Stimulated activated CD8-positive, alpha-beta memory T cell treated with anti-CD3 and anti-CD28 coated beads, Interleukin-4, amount 100 ng/mL, for 1 hour (primary cell): Measurements from ENCODE around the gene CNTNAP2.
"Not testable (repeated sequence)": the region's sequence is repeated elsewhere in the genome, so short reads cannot be mapped to it uniquely, and the experiment has no call there.

Experiments
- DNase-seq, 2 donors: peaks; one replicate each; pipeline ENCODE4 v3.0.0-alpha.2; 2020; ENCODE audit warnings: low read depth in 2 of 2, low spot score in 1 of 2

Gene CNTNAP2

GRCh38 chr7:148402159-148402558 lies 2285.6 kb downstream of the CNTNAP2 start:
- no peak for DNase-seq

GRCh38 chr7:148403466-148403993 lies 2286.9 kb downstream of the CNTNAP2 start:
- no peak for DNase-seq

- no peak for DNase-seq
Measured at GRCh38 chr7:148408307-148408706, 2291.7 kb downstream of the CNTNAP2 start.

GRCh38 chr7:148410905-148411304 lies 2294.3 kb downstream of the CNTNAP2 start:
- DNase-seq = no peak

GRCh38 chr7:148412691-148413090 lies 2296.1 kb downstream of the CNTNAP2 start:
- no peak for DNase-seq

GRCh38 chr7:148419856-148420832 lies 2303.5 kb downstream of the CNTNAP2 start:
- DNase-seq = no peak

- DNase-seq = no peak
Measured at GRCh38 chr7:148422030-148422429, 2305.4 kb downstream of the CNTNAP2 start.

GRCh38 chr7:148426393-148426792 lies 2309.8 kb downstream of the CNTNAP2 start:
- DNase-seq = not testable (repeated sequence)

- DNase-seq = not testable (repeated sequence)
Measured at GRCh38 chr7:148430690-148431089, 2314.1 kb downstream of the CNTNAP2 start.

GRCh38 chr7:148433521-148434180 lies 2317.1 kb downstream of the CNTNAP2 start:
- no peak for DNase-seq

- no peak for DNase-seq
Measured at GRCh38 chr7:148434181-148434757, 2317.7 kb downstream of the CNTNAP2 start.

- no peak for DNase-seq
Measured at GRCh38 chr7:148434887-148435286, 2318.3 kb downstream of the CNTNAP2 start.

- no peak for DNase-seq
Measured at GRCh38 chr7:148435715-148436114, 2319.1 kb downstream of the CNTNAP2 start.

GRCh38 chr7:148436135-148436534 lies 2319.5 kb downstream of the CNTNAP2 start:
- no peak for DNase-seq

GRCh38 chr7:148436571-148436970 lies 2320.0 kb downstream of the CNTNAP2 start:
- no peak for DNase-seq

- DNase-seq = no peak
Measured at GRCh38 chr7:148437043-148437442, 2320.4 kb downstream of the CNTNAP2 start.

- no peak for DNase-seq
Measured at GRCh38 chr7:148442141-148442655, 2325.6 kb downstream of the CNTNAP2 start.

- no peak for DNase-seq
Measured at GRCh38 chr7:148442933-148443332, 2326.3 kb downstream of the CNTNAP2 start.

- no peak for DNase-seq
Measured at GRCh38 chr7:148445260-148446044, 2328.9 kb downstream of the CNTNAP2 start.

- no peak for DNase-seq
Measured at GRCh38 chr7:148447221-148447849, 2330.7 kb downstream of the CNTNAP2 start.
